Kidney (tissue), 14 donors: Measurements from ENCODE around the gene SH2B2. TPM values are rescaled to one million over a fixed set of nuclear protein-coding genes. Genes with fewer than 3 reads are reported as not detected.
A peak's percentile ranks its signal among the peaks of the same experiment; 100 is the strongest.

Experiments used
- DNase-seq, 5 donors: peaks; one replicate each; pipeline ENCODE4 v3.0.0-alpha.2; 2013 to 2020
- FAIRE-seq: peaks from 2 replicates; lab custom pipeline; 2012; peaks lifted over from hg19 to GRCh38; lab: Jason Lieb, UNC
- H3K27ac ChIP-seq, 2 donors: one replicate each; pipeline ENCODE4 v1.7.0; 2013; ENCODE audit warnings: low read depth in 2 of 2, low read length in 2 of 2, inconsistent platforms in 1 of 2
- H3K27me3 ChIP-seq: one replicate; pipeline ENCODE4 v1.7.1; 2013; ENCODE audit warnings: low read length, inconsistent platforms; ENCODE audit not compliant: control insufficient read depth, insufficient read depth
- H3K36me3 ChIP-seq, 3 donors: one replicate each; pipeline versions ENCODE4 v1.7.0 to v1.7.1; 2013; ENCODE audit warnings: low read length in 3 of 3, control low read depth in 1 of 3, inconsistent platforms in 1 of 3; ENCODE audit not compliant: insufficient read depth in 3 of 3, control insufficient read depth in 2 of 3
- H3K4me1 ChIP-seq, 3 donors: one replicate each; pipeline versions ENCODE4 v1.7.0 to v1.7.1; 2013; ENCODE audit warnings: low read length in 3 of 3, inconsistent platforms in 1 of 3, low read depth in 1 of 3; ENCODE audit not compliant: control insufficient read depth in 2 of 3, insufficient read depth in 2 of 3
- H3K4me3 ChIP-seq, 3 donors: one replicate each; pipeline versions ENCODE4 v1.7.0 to v1.8.1; 2013; ENCODE audit warnings: low read length in 3 of 3, control low read depth in 1 of 3, inconsistent platforms in 1 of 3
- H3K9ac ChIP-seq, 3 donors: one replicate each; pipeline versions ENCODE4 v1.7.0 to v1.7.1; 2013; ENCODE audit warnings: low read length in 3 of 3, control low read depth in 1 of 3, inconsistent platforms in 1 of 3
- H3K9me3 ChIP-seq, 3 donors: one replicate each; pipeline versions ENCODE4 v1.7.0 to v1.7.1; 2013; ENCODE audit warnings: low read length in 3 of 3, control low read depth in 1 of 3, inconsistent platforms in 1 of 3; ENCODE audit not compliant: control insufficient read depth in 2 of 3, insufficient read depth in 1 of 3
- intact Hi-C: fragments of 100-400 bp; cut with DNase I; formaldehyde crosslinking; loops from one replicate; pipeline ENCODE4 v1.11.1; 2022
- polyA plus RNA-seq: library from polyadenylated mRNA; stranded (reverse); fragments of 350-450 nt; fragmentation: Illumina TruSeq; extraction: RNeasy Lipid Tissue Mini Kit (QIAGEN cat#74804); gene quantifications from one replicate; pipeline ENCODE4 v1.2.3, GENCODE V29; 2014; ENCODE audit warnings: low read depth, low replicate concordance; ENCODE audit not compliant: insufficient read depth
- total RNA-seq: library from RNA; stranded (reverse); fragmentation: NEBNext Ultra II Directional; extraction: Animal tissue kit (Norgen Biotek cat#: 25700); gene quantifications from one replicate; pipeline ENCODE4 v1.2.1, GENCODE V29; 2021
- TF ChIP-seq, protein P1 (sequence below): IDR thresholded peaks from 3 replicates; pipeline ENCODE4 v1.5.1; 2012; ENCODE audit warnings: mild to moderate bottlenecking, moderate library complexity, borderline replicate concordance; ENCODE audit not compliant: insufficient read depth; ENCODE audit errors: extremely low read depth
- donor health status: control.
- donor health status: control.
- donor health status: control.
- donor health status: control.
- donor health status: control.
- donor health status: DM: yes; HTN: yes; CAD: no.
- donor health status: Normal renal cell carcinoma (clear cell type).

Gene SH2B2
- total and polyA plus RNA-seq, 2 donors from 2014 or later = 4.5 to 11.0 TPM

GRCh38 chr7:102262546-102262945 is 24.1 kb upstream of the SH2B2 start:
- H3K27ac ChIP-seq = no peak overlapping the region
- TF ChIP-seq, protein P1, sequence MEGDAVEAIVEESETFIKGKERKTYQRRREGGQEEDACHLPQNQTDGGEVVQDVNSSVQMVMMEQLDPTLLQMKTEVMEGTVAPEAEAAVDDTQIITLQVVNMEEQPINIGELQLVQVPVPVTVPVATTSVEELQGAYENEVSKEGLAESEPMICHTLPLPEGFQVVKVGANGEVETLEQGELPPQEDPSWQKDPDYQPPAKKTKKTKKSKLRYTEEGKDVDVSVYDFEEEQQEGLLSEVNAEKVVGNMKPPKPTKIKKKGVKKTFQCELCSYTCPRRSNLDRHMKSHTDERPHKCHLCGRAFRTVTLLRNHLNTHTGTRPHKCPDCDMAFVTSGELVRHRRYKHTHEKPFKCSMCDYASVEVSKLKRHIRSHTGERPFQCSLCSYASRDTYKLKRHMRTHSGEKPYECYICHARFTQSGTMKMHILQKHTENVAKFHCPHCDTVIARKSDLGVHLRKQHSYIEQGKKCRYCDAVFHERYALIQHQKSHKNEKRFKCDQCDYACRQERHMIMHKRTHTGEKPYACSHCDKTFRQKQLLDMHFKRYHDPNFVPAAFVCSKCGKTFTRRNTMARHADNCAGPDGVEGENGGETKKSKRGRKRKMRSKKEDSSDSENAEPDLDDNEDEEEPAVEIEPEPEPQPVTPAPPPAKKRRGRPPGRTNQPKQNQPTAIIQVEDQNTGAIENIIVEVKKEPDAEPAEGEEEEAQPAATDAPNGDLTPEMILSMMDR = no peak
- no peaks in the 10 kb centered on the region for H3K27me3 ChIP-seq
- DNase-seq = peak in 1 of 5 donors; percentile 41
- H3K9me3 ChIP-seq = no peaks in the 10 kb centered on the region
- no peaks in the 10 kb centered on the region for H3K4me1 ChIP-seq
- H3K4me3 ChIP-seq = no peak overlapping the region
- no peaks in the 10 kb centered on the region for H3K36me3 ChIP-seq
- no peak for FAIRE-seq
- intact Hi-C loops = no loop called here
- H3K9ac ChIP-seq = no peak overlapping the region

GRCh38 chr7:102264367-102264891 is 22.2 kb upstream of the SH2B2 start:
- Histone ChIP-seq H3K36me3 (no peaks in the 10 kb centered on the region), H3K9me3 (no peaks in the 10 kb centered on the region), H3K4me3 (no peak overlapping the region), H3K27me3 (no peaks in the 10 kb centered on the region), H3K4me1 (no peaks in the 10 kb centered on the region), H3K27ac (no peak overlapping the region), H3K9ac (no peak overlapping the region)
- intact Hi-C loops = no loop called here
- DNase-seq (peak in 2 of 5 donors; percentile 35 to 48), FAIRE-seq (no peak)
- TF ChIP-seq, protein P1 = no peak

GRCh38 chr7:102266541-102266940 is 20.1 kb upstream of the SH2B2 start:
- FAIRE-seq = no peak
- Histone ChIP-seq H3K9ac (no peak overlapping the region), H3K9me3 (no peaks in the 10 kb centered on the region), H3K27ac (no peak overlapping the region), H3K36me3 (no peaks in the 10 kb centered on the region), H3K27me3 (no peaks in the 10 kb centered on the region), H3K4me1 (no peaks in the 10 kb centered on the region), H3K4me3 (no peak overlapping the region)
- peak in 2 of 5 donors; percentile 35 to 36 for DNase-seq
- TF ChIP-seq, protein P1 = no peak
- intact Hi-C loops = no loop called here

DNA sequence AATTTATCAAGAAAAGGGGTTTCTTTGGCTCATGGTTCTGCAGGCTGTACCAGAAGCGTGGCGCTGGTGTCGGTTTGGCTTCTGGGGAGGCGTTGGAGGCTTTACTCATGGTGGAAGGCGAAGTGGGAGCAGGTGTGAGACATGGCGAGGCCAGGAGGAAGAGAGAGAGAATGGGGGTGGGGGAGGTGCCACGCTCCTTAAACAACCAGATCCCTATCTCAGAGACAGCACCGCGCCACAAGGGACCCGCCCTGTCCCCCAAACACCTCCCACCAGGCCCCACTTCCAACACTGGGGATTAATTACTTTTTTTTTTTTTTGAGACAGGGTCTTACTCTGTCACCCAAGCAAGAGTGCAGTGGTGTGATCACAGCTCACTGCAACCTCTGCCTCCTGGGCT is 18.0 kb upstream of the SH2B2 start:
- no peak overlapping the region for H3K27ac ChIP-seq
- intact Hi-C loops = no loop called here
- H3K9ac ChIP-seq = no peak overlapping the region
- H3K36me3 ChIP-seq = no peaks in the 10 kb centered on the region
- H3K4me1 ChIP-seq = no peaks in the 10 kb centered on the region
- FAIRE-seq = no peak
- no peak overlapping the region for H3K4me3 ChIP-seq
- no peaks in the 10 kb centered on the region for H3K9me3 ChIP-seq
- DNase-seq = no peak
- TF ChIP-seq, protein P1 = no peak
- H3K27me3 ChIP-seq = no peaks in the 10 kb centered on the region
